ENCODE data around the gene CHTOP. TPM values are rescaled to one million over a fixed set of nuclear protein-coding genes. Genes with fewer than 3 reads are reported as not detected.

CHTOP gene
- total RNA-seq, 2 experiments from 2014 or later: 70.9 to 107 TPM

- H4K20me1 ChIP-seq (ENCODE audit: insufficient read depth, low read length): no peaks in the 10 kb centered on the region
- intact Hi-C loops (cut with micrococcal nuclease; ENCODE audit: unreplicated experiment): no loop called here
- BruUV-seq (replicated peaks): no TSS peak
- ChIA-PET POLR2A (no interaction called here), CTCF (ENCODE audit: unreplicated experiment) (no interaction called here)
- H3K4me3 ChIP-seq (ENCODE audit: low read depth, low read length, poor library complexity, severe bottlenecking): no peak overlapping the region
- H3K9me2 ChIP-seq (ENCODE audit: insufficient read depth, low read length): no peaks in the 10 kb centered on the region
- no peaks in the 10 kb centered on the region for H3K79me2 ChIP-seq (ENCODE audit: insufficient read depth, low read depth, low read length)
- TF ChIP-seq CTCF (conservative IDR thresholded peaks at IDR 0.05; ENCODE audit: low read length) (no peak), EZH2phosphoT487 (IDR thresholded peaks at IDR 0.05; ENCODE audit: borderline replicate concordance, low read depth, low read length) (no peak)
- no peaks in the 10 kb centered on the region for H3K4me1 ChIP-seq (ENCODE audit: insufficient read depth, low read length, poor library complexity, severe bottlenecking)
- no peak overlapping the region for H3K27ac ChIP-seq (ENCODE audit: low read depth, low read length, poor library complexity, severe bottlenecking)
- no peaks in the 10 kb centered on the region for H3K9me3 ChIP-seq (ENCODE audit: low read length)
- no peak overlapping the region for H2AFZ ChIP-seq (ENCODE audit: low read length)
- H3K4me2 ChIP-seq (ENCODE audit: low read length): no peak overlapping the region
- no peaks in the 10 kb centered on the region for H3K36me3 ChIP-seq (ENCODE audit: insufficient read depth, low read length)
- no peak for DNase-seq (ENCODE audit: low spot score)
Measured at GRCh38 chr1:153608742-153609584, 24.9 kb upstream of the CHTOP start.

- intact Hi-C loops (cut with micrococcal nuclease; ENCODE audit: unreplicated experiment): no loop called here
Measured at GRCh38 chr1:153609585-153609907, 24.3 kb upstream of the CHTOP start.

More at GRCh38 chr1:153609585-153609907, 24.3 kb upstream of the CHTOP start:
- Histone ChIP-seq H3K9me3 (ENCODE audit: low read length) (no peaks in the 10 kb centered on the region), H2AFZ (ENCODE audit: low read length) (no peak overlapping the region), H3K79me2 (ENCODE audit: insufficient read depth, low read depth, low read length) (no peaks in the 10 kb centered on the region), H4K20me1 (ENCODE audit: insufficient read depth, low read length) (no peaks in the 10 kb centered on the region), H3K4me1 (ENCODE audit: insufficient read depth, low read length, poor library complexity, severe bottlenecking) (no peaks in the 10 kb centered on the region), H3K27ac (ENCODE audit: low read depth, low read length, poor library complexity, severe bottlenecking) (no peak overlapping the region), H3K9me2 (ENCODE audit: insufficient read depth, low read length) (no peaks in the 10 kb centered on the region), H3K4me3 (ENCODE audit: low read depth, low read length, poor library complexity, severe bottlenecking) (no peak overlapping the region), H3K36me3 (ENCODE audit: insufficient read depth, low read length) (no peaks in the 10 kb centered on the region), H3K4me2 (ENCODE audit: low read length) (no peak overlapping the region)
- no peak for TF ChIP-seq CTCF (conservative IDR thresholded peaks at IDR 0.05; ENCODE audit: low read length)
- no peak for TF ChIP-seq EZH2phosphoT487 (IDR thresholded peaks at IDR 0.05; ENCODE audit: borderline replicate concordance, low read depth, low read length)
- DNase-seq (ENCODE audit: low spot score): no peak
- BruUV-seq (replicated peaks): no TSS peak
- ChIA-PET POLR2A (no interaction called here), CTCF (ENCODE audit: unreplicated experiment) (no interaction called here)

Data from OCI-LY7 (cell line).